GM12878 (cell line): Measurements from ENCODE around the gene NFATC3. TPM values are rescaled to one million over a fixed set of nuclear protein-coding genes. Genes with fewer than 3 reads are reported as not detected.
A peak's percentile ranks its signal among the peaks of the same experiment; 100 is the strongest.

ENCODE experiments used
- ASH2L ChIP-seq: fragments of 300-600, 200-600 bp; sonication (generic); IDR thresholded peaks from 2 replicates; pipeline ENCODE4 v1.6.1; 2017; ENCODE audit warnings: low read depth, mild to moderate bottlenecking, borderline replicate concordance
- BACH1 ChIP-seq: fragments of 450-650 bp; IDR thresholded peaks from 2 replicates; pipeline ENCODE4 v1.6.1; 2017; ENCODE audit warnings: mild to moderate bottlenecking, borderline replicate concordance
- BMI1 ChIP-seq: fragments of 450-650 bp; IDR thresholded peaks from 2 replicates; pipeline ENCODE4 v1.6.1; 2016; ENCODE audit warnings: mild to moderate bottlenecking, moderate library complexity, borderline replicate concordance
- CBX3 ChIP-seq: fragments of 200-600 bp; sonication (generic); IDR thresholded peaks from 2 replicates; pipeline ENCODE4 v1.6.1; 2016; ENCODE audit warnings: low read depth, borderline replicate concordance
- ELK1 ChIP-seq: IDR thresholded peaks from 2 replicates; pipeline ENCODE4 v1.6.1; 2012; ENCODE audit warnings: low read depth, low read length, improper control_type of control experiment
- GATAD2B ChIP-seq: fragments of 450-650 bp; conservative IDR thresholded peaks from 2 replicates; pipeline ENCODE4 v1.6.1; 2017; ENCODE audit warnings: low read depth, mild to moderate bottlenecking, moderate library complexity
- HCFC1 ChIP-seq: fragments of 150-350 bp; IDR thresholded peaks from 2 replicates; pipeline ENCODE4 v1.6.1; 2014; ENCODE audit warnings: low read length
- JUND ChIP-seq: IDR thresholded peaks from 2 replicates; pipeline ENCODE4 v1.6.1; 2012; ENCODE audit warnings: low read depth, mild to moderate bottlenecking, low read length, improper control_type of control experiment, moderate library complexity
- MEF2A ChIP-seq: IDR thresholded peaks from 2 replicates; pipeline ENCODE4 v1.6.1; 2011; ENCODE audit warnings: low read depth, mild to moderate bottlenecking, low read length, moderate library complexity; ENCODE audit not compliant: insufficient read depth
- MTA2 ChIP-seq: fragments of 450-650 bp; IDR thresholded peaks from 2 replicates; pipeline ENCODE4 v1.6.1; 2016; ENCODE audit warnings: low read depth, mild to moderate bottlenecking, moderate library complexity
- MXI1 ChIP-seq: fragments of 150-350 bp; IDR thresholded peaks from 2 replicates; pipeline ENCODE4 v1.6.1; 2011; ENCODE audit warnings: low read depth, mild to moderate bottlenecking, inconsistent platforms, low read length, improper control_type of control experiment
- NFIC ChIP-seq: IDR thresholded peaks from 2 replicates; pipeline ENCODE4 v1.6.1; 2012; ENCODE audit warnings: low read depth, mild to moderate bottlenecking, inconsistent platforms, low read length, moderate library complexity
- NR2C2 ChIP-seq: IDR thresholded peaks from 2 replicates; pipeline ENCODE4 v1.6.1; 2011; ENCODE audit warnings: borderline replicate concordance, low read depth; ENCODE audit not compliant: control insufficient read depth, insufficient read length
- NR2F1 ChIP-seq: fragments of 450-650 bp; conservative IDR thresholded peaks from 2 replicates; pipeline ENCODE4 v1.6.1; 2017; ENCODE audit warnings: mild to moderate bottlenecking
- PAX5 ChIP-seq: IDR thresholded peaks from 2 replicates; pipeline ENCODE4 v1.6.1; 2011; ENCODE audit warnings: low read depth, low read length, borderline replicate concordance
- POLR2A ChIP-seq: IDR thresholded peaks from 2 replicates; pipeline ENCODE4 v1.6.1; 2011; ENCODE audit warnings: low read depth, mild to moderate bottlenecking, low read length
- RB1 ChIP-seq: fragments of 450-650 bp; formaldehyde crosslinking; IDR thresholded peaks from 2 replicates; pipeline ENCODE4 v1.6.1; 2017; ENCODE audit warnings: mild to moderate bottlenecking, borderline replicate concordance
- RUNX3 ChIP-seq: IDR thresholded peaks from 2 replicates; pipeline ENCODE4 v1.6.1; 2012; ENCODE audit warnings: low read length, inconsistent platforms
- SIN3A ChIP-seq: IDR thresholded peaks from 2 replicates; pipeline ENCODE4 v1.6.1; 2012; ENCODE audit warnings: low read depth, low read length, improper control_type of control experiment
- SMARCA5 ChIP-seq: fragments of 450-650 bp; IDR thresholded peaks from 2 replicates; pipeline ENCODE4 v1.6.1; 2017; ENCODE audit warnings: mild to moderate bottlenecking
- SRF ChIP-seq, 2 experiments: IDR thresholded peaks; 2 replicates each; pipeline ENCODE4 v1.6.1; 2011; ENCODE audit warnings: low read depth in 2 of 2, low read length in 2 of 2, mild to moderate bottlenecking in 1 of 2, moderate library complexity in 1 of 2
- TBL1XR1 ChIP-seq: IDR thresholded peaks from 2 replicates; pipeline ENCODE4 v1.6.1; 2012; ENCODE audit warnings: low read depth, low read length, improper control_type of control experiment
- WRNIP1 ChIP-seq: IDR thresholded peaks from 2 replicates; pipeline ENCODE4 v1.6.1; 2011; ENCODE audit warnings: low read depth, low read length, improper control_type of control experiment, borderline replicate concordance
- YY1 ChIP-seq: IDR thresholded peaks from 2 replicates; pipeline ENCODE4 v1.6.1; 2011; ENCODE audit warnings: low read depth, mild to moderate bottlenecking, low read length
- ZBTB11 ChIP-seq: fragments of 450-650 bp; formaldehyde crosslinking; IDR thresholded peaks from 2 replicates; pipeline ENCODE4 v1.5.0; 2022; ENCODE audit warnings: mild to moderate bottlenecking, missing genetic modification characterization
- ZNF207 ChIP-seq: fragments of 450-650 bp; IDR thresholded peaks from 2 replicates; pipeline ENCODE4 v1.6.1; 2014; ENCODE audit warnings: antibody characterized with exemption, mild to moderate bottlenecking, borderline replicate concordance
- polyA plus RNA-seq, 11 experiments: library from polyadenylated mRNA; depleted of rRNA in 4 of 11; unstranded in 6 of 11; stranded (reverse) in 5 of 11; fragments of >200 nt; fragmentation: Nextera tagmentation in 4 of 11; fragmentation: Illumina TruSeq in 1 of 11; extraction: Ambion mirVana in 4 of 11; extraction: Trizol in 1 of 11; gene quantifications; 1 replicate in 1 of 11; 2 replicates in 10 of 11; pipeline versions ENCODE4 v1.2.1 to v1.2.3, GENCODE V29; 2011 to 2016; ENCODE audit warnings: inconsistent platforms in 2 of 11, missing spikeins in 2 of 11, low read depth in 1 of 11
- total RNA-seq, 4 experiments: library from RNA; depleted of rRNA in 3 of 4; stranded (reverse); fragments of >200 nt in 3 of 4; fragmentation: Illumina TruSeq in 1 of 4; extraction: Trizol in 1 of 4; gene quantifications; 2 replicates each; pipeline versions ENCODE4 v1.2.1 to v1.2.3, GENCODE V29; 2013 to 2021

Gene NFATC3
- total and polyA plus RNA-seq, 10 of the 15 experiments (the other 5 are each of a cell fraction or from before 2014, with no cell fraction given) = 4.2 to 37.6 (median 24.9) TPM

GRCh38 chr16:68085259-68086071 is at the start of gene NFATC3 (continued):
- TF ChIP-seq ZBTB11 (CRISPR knock-in tag) = no peak
- TF ChIP-seq PAX5 = no peak
- peak; percentile 95 for TF ChIP-seq GATAD2B
- TF ChIP-seq WRNIP1 = no peak
- peak; percentile 86; the same call in 1 of the 2 replicates for TF ChIP-seq SMARCA5
- peak; percentile 57 for TF ChIP-seq RUNX3
- no peak for TF ChIP-seq NR2C2
- TF ChIP-seq SRF (IDR thresholded peaks at IDR 0.05; ENCODE audit: low read depth in 2 of 2, low read length in 2 of 2) = 0 out of 4 replicates have a peak, but pooled peaks of 1 of the 2 experiments have one; percentile 37
- TF ChIP-seq ZNF207 = peak; percentile 75; the same call in 1 of the 2 replicates
- no peak for TF ChIP-seq CBX3
- TF ChIP-seq RB1 = no peak
- TF ChIP-seq NFIC = no peak
- no peak for TF ChIP-seq HCFC1
- TF ChIP-seq ASH2L = 0 out of 2 replicates have a peak, but pooled peaks have one; percentile 56
- TF ChIP-seq MEF2A = no peak
- 0 out of 2 replicates have a peak, but pooled peaks have one; percentile 1 for TF ChIP-seq TBL1XR1
- 0 out of 2 replicates have a peak, but pooled peaks have one; percentile 46 for TF ChIP-seq SIN3A
- peak; percentile 97 for TF ChIP-seq NR2F1
- TF ChIP-seq BACH1 = peak; percentile 97
- no peak for TF ChIP-seq ELK1
- TF ChIP-seq POLR2A = peak; percentile 80
- TF ChIP-seq MXI1 = peak; percentile 82
- TF ChIP-seq MTA2 = no peak
- no peak for TF ChIP-seq BMI1
- TF ChIP-seq JUND = no peak
- TF ChIP-seq YY1 = no peak
